GM12873 (cell line): Measurements from ENCODE around the gene PRSS48.
A peak's percentile ranks its signal among the peaks of the same experiment; 100 is the strongest.

Experiments used
- CTCF ChIP-seq: IDR thresholded peaks from 2 replicates; pipeline ENCODE4 v1.5.1; 2012; ENCODE audit warnings: low read depth, mild to moderate bottlenecking, moderate library complexity, low read length, control low read depth; ENCODE audit not compliant: insufficient read depth; ENCODE audit errors: missing control alignments

The PRSS48 gene

GRCh38 chr4:151276787-151277562, at the start of gene PRSS48:
TSS of gene PRSS48 (plus strand) at chr4:151277161. CDS start at chr4:151277173, 12 bp downstream.
- peak; percentile 85 for TF ChIP-seq CTCF

GRCh38 chr4:151227172-151227571, 49.8 kb upstream of the PRSS48 start:
- TF ChIP-seq CTCF = no peak

DNA sequence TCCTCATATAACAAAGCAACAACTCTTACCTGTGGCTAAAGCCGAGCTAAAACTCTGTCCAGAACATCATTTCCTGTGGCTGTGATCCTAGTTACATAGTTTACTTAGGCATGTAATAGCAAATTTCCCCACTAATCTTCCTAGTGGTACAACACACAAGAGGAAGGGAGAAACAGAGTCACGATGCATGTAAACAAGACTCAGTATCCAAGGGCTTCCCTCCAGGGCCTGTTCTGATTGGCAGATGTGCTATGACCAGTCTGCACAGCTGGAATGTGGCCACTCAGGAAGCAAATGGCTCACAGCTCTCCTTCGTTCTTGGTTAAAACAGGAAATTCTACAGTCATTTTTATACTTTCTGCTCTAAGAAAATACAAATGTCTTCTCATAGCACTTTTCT, 49.2 kb upstream of the PRSS48 start:
- TF ChIP-seq CTCF = no peak

- no peak for TF ChIP-seq CTCF
These were observed 48.5 kb upstream of the PRSS48 start for GRCh38 chr4:151228189-151229119.

GRCh38 chr4:151231915-151232595, 44.9 kb upstream of the PRSS48 start:
- TF ChIP-seq CTCF = no peak

DNA sequence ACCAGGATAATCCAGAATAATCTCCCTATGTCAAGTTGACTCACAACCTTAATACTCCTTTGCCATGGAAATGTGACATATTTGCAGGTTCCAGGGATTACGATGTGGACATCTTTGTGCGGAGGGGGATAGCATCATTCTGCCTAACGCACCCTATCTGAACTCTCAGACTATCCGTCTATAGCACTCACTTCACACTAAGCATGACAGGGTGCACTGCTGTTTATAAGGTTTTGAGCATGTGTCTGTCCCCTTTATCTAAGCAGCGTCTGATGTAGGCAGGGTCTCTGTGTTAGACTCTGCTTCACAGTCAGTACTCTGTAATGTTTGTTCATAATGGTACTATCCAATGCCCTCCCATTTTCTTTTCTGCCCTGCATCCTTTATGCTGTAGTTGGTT, 43.4 kb upstream of the PRSS48 start:
- no peak for TF ChIP-seq CTCF

DNA sequence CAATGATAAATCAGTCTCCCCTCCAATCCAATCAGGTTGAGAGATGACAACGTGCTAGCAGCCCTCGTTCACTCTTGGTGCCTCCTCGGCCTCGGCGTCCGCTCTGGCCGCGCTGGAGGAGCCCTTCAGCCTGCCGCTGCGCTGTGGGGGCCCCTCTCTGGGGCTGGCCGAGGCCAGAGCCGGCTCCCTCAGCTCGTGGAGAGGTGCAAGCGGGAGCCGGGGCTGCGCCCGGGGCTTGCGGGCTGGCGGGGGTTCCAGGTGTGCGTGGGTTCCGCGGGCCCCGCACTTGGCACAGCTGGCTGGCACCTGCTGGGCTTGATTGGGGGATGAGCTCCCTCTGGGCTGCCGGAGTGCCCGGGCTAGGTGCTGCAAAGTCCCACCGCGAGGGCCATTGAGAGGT, 40.9 kb upstream of the PRSS48 start:
- no peak for TF ChIP-seq CTCF
